Measurements from ENCODE around the gene LIMK2.

GRCh38 chr22:31288496-31289240 is 76.6 kb downstream of the LIMK2 start:
- TF ChIP-seq POLR2AphosphoS5 (IDR thresholded peaks at IDR 0.05; ENCODE audit: low read depth, low read length) (no peak), POLR2A (IDR thresholded peaks at IDR 0.05; ENCODE audit: low read depth, low read length) (no peak), TAF1 (IDR thresholded peaks at IDR 0.05; ENCODE audit: low read depth, low read length) (no peak)
